HEK293 (cell line): ENCODE data around the gene ERCC1.

Source experiments
- IKZF3 ChIP-seq: fragments of 450-650 bp; IDR thresholded peaks from 2 replicates; pipeline ENCODE4 v1.5.0; 2018; ENCODE audit warnings: missing biosample characterization, mild to moderate bottlenecking, missing genetic modification characterization, moderate library complexity
- OSR2 ChIP-seq: fragments of 450-650 bp; formaldehyde crosslinking; IDR thresholded peaks from 2 replicates; pipeline ENCODE4 v1.5.1; 2016; ENCODE audit warnings: missing biosample characterization, missing genetic modification characterization
- ZBTB17 ChIP-seq: fragments of 450-650 bp; formaldehyde crosslinking; IDR thresholded peaks from 2 replicates; pipeline ENCODE4 v1.5.1; 2016; ENCODE audit warnings: missing biosample characterization, missing genetic modification characterization
- ZFP41 ChIP-seq: fragments of 450-650 bp; formaldehyde crosslinking; IDR thresholded peaks from 2 replicates; pipeline ENCODE4 v1.5.1; 2016; ENCODE audit warnings: missing biosample characterization, missing genetic modification characterization, borderline replicate concordance
- ZNF10 ChIP-seq: fragments of 450-650 bp; formaldehyde crosslinking; IDR thresholded peaks from 2 replicates; pipeline ENCODE4 v1.5.1; 2017; ENCODE audit warnings: missing biosample characterization, missing genetic modification characterization
- ZNF211 ChIP-seq: fragments of 450-650 bp; formaldehyde crosslinking; IDR thresholded peaks from 2 replicates; pipeline ENCODE4 v1.5.1; 2016; ENCODE audit warnings: low read depth, missing biosample characterization, missing genetic modification characterization
- ZNF223 ChIP-seq: fragments of 450-650 bp; formaldehyde crosslinking; IDR thresholded peaks from 2 replicates; pipeline ENCODE4 v1.5.1; 2016; ENCODE audit warnings: missing biosample characterization, missing genetic modification characterization
- ZNF311 ChIP-seq: fragments of 450-650 bp; formaldehyde crosslinking; IDR thresholded peaks from 2 replicates; pipeline ENCODE4 v1.5.1; 2017; ENCODE audit warnings: missing biosample characterization, missing genetic modification characterization, borderline replicate concordance
- ZNF335 ChIP-seq: fragments of 450-650 bp; formaldehyde crosslinking; conservative IDR thresholded peaks from 2 replicates; pipeline ENCODE4 v1.5.1; 2016; ENCODE audit warnings: missing biosample characterization, missing genetic modification characterization
- ZNF350 ChIP-seq: fragments of 450-650 bp; formaldehyde crosslinking; IDR thresholded peaks from 2 replicates; pipeline ENCODE4 v1.5.0; 2017; ENCODE audit warnings: missing biosample characterization, mild to moderate bottlenecking, missing genetic modification characterization
- ZNF423 ChIP-seq: fragments of 450-650 bp; formaldehyde crosslinking; IDR thresholded peaks from 2 replicates; pipeline ENCODE4 v1.5.1; 2016; ENCODE audit warnings: missing biosample characterization, missing genetic modification characterization
- ZNF433 ChIP-seq: fragments of 450-650 bp; formaldehyde crosslinking; IDR thresholded peaks from 2 replicates; pipeline ENCODE4 v1.5.1; 2016; ENCODE audit warnings: missing biosample characterization, missing genetic modification characterization, low read depth
- ZNF521 ChIP-seq: fragments of 450-650 bp; formaldehyde crosslinking; IDR thresholded peaks from 2 replicates; pipeline ENCODE4 v1.5.1; 2017; ENCODE audit warnings: missing biosample characterization, mild to moderate bottlenecking, missing genetic modification characterization
- ZNF530 ChIP-seq: fragments of 450-650 bp; formaldehyde crosslinking; IDR thresholded peaks from 2 replicates; pipeline ENCODE4 v1.5.1; 2016; ENCODE audit warnings: low read depth, missing biosample characterization, missing genetic modification characterization
- ZNF768 ChIP-seq: fragments of 450-650 bp; formaldehyde crosslinking; IDR thresholded peaks from 2 replicates; pipeline ENCODE4 v1.5.1; 2018; ENCODE audit warnings: missing biosample characterization, mild to moderate bottlenecking, missing genetic modification characterization
- ZNF830 ChIP-seq: fragments of 450-650 bp; IDR thresholded peaks from 2 replicates; pipeline ENCODE4 v1.5.0; 2018; ENCODE audit warnings: missing biosample characterization, missing genetic modification characterization, low read depth, mild to moderate bottlenecking, moderate library complexity
- ZSCAN23 ChIP-seq: fragments of 450-650 bp; formaldehyde crosslinking; IDR thresholded peaks from 2 replicates; pipeline ENCODE4 v1.5.1; 2016; ENCODE audit warnings: missing biosample characterization, missing genetic modification characterization
- TF ChIP-seq, protein P1 (sequence below): fragments of 450-650 bp; formaldehyde crosslinking; optimal IDR thresholded peaks from 2 replicates; pipeline ENCODE3; 2016; ENCODE audit warnings: missing biosample characterization, mild to moderate bottlenecking, missing genetic modification characterization
- TF ChIP-seq, protein P2 (sequence below): fragments of 450-650 bp; formaldehyde crosslinking; conservative IDR thresholded peaks from 2 replicates; pipeline ENCODE4 v1.5.1; 2016; ENCODE audit warnings: low read depth, missing biosample characterization, missing genetic modification characterization
- TF ChIP-seq, protein P3 (sequence below): fragments of 450-650 bp; formaldehyde crosslinking; IDR thresholded peaks from 2 replicates; pipeline ENCODE4 v1.5.1; 2016; ENCODE audit warnings: missing biosample characterization, missing genetic modification characterization
- TF ChIP-seq, protein P4 (sequence below): IDR thresholded peaks from 2 replicates; pipeline ENCODE4 v1.6.1; 2011; ENCODE audit warnings: mild to moderate bottlenecking, low read depth, low read length, borderline replicate concordance
- TF ChIP-seq, protein P5 (sequence below): fragments of 450-650 bp; formaldehyde crosslinking; IDR thresholded peaks from 2 replicates; pipeline ENCODE4 v1.5.1; 2016; ENCODE audit warnings: missing biosample characterization, missing genetic modification characterization

ERCC1 gene

DNA sequence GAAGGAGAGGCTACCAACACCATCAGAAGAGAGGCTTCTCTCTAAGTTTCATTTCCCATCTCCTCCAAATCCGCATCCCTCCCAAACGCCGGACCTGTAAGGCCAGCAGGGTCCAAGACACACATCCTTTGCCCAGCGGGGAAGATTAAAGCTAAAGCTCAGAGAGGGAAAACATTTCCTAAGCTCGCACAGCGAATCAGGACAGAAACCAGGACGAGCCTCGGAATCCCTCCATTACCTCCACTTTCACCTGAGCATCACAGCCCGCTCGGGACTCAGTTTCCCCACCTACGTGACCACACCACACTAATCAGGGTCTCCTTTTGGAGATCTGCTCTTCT lies 43.4 kb upstream of the ERCC1 start (continued):
- TF ChIP-seq OSR2 (tag by site-specific recombination) (no peak), ZNF521 (no peak), ZNF423 (tag by site-specific recombination) (no peak), ZNF350 (tag by site-specific recombination) (no peak), ZNF223 (tag by site-specific recombination) (no peak), ZNF830 (tag by site-specific recombination) (no peak), ZBTB17 (tag by site-specific recombination) (peak; percentile 23; the same call in 1 of the 2 replicates), IKZF3 (tag by site-specific recombination) (no peak), ZNF335 (tag by site-specific recombination) (peak; percentile 85), ZFP41 (no peak), ZNF311 (tag by site-specific recombination) (no peak), ZNF530 (tag by site-specific recombination) (no peak), ZNF768 (tag by site-specific recombination) (no peak; the same call in 1 of the 2 replicates), ZNF433 (no peak), ZNF211 (tag by site-specific recombination) (no peak), ZSCAN23 (tag by site-specific recombination) (no peak), ZNF10 (tag by site-specific recombination) (peak; percentile 80)
- TF ChIP-seq, protein P1, sequence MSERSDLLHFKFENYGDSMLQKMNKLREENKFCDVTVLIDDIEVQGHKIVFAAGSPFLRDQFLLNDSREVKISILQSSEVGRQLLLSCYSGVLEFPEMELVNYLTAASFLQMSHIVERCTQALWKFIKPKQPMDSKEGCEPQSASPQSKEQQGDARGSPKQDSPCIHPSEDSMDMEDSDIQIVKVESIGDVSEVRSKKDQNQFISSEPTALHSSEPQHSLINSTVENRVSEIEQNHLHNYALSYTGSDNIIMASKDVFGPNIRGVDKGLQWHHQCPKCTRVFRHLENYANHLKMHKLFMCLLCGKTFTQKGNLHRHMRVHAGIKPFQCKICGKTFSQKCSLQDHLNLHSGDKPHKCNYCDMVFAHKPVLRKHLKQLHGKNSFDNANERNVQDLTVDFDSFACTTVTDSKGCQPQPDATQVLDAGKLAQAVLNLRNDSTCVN (tag by site-specific recombination), result no peak
- TF ChIP-seq, protein P2, sequence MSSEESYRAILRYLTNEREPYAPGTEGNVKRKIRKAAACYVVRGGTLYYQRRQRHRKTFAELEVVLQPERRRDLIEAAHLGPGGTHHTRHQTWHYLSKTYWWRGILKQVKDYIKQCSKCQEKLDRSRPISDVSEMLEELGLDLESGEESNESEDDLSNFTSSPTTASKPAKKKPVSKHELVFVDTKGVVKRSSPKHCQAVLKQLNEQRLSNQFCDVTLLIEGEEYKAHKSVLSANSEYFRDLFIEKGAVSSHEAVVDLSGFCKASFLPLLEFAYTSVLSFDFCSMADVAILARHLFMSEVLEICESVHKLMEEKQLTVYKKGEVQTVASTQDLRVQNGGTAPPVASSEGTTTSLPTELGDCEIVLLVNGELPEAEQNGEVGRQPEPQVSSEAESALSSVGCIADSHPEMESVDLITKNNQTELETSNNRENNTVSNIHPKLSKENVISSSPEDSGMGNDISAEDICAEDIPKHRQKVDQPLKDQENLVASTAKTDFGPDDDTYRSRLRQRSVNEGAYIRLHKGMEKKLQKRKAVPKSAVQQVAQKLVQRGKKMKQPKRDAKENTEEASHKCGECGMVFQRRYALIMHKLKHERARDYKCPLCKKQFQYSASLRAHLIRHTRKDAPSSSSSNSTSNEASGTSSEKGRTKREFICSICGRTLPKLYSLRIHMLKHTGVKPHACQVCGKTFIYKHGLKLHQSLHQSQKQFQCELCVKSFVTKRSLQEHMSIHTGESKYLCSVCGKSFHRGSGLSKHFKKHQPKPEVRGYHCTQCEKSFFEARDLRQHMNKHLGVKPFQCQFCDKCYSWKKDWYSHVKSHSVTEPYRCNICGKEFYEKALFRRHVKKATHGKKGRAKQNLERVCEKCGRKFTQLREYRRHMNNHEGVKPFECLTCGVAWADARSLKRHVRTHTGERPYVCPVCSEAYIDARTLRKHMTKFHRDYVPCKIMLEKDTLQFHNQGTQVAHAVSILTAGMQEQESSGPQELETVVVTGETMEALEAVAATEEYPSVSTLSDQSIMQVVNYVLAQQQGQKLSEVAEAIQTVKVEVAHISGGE, result peak; percentile 41; the same call in 1 of the 2 replicates
- TF ChIP-seq, protein P3, sequence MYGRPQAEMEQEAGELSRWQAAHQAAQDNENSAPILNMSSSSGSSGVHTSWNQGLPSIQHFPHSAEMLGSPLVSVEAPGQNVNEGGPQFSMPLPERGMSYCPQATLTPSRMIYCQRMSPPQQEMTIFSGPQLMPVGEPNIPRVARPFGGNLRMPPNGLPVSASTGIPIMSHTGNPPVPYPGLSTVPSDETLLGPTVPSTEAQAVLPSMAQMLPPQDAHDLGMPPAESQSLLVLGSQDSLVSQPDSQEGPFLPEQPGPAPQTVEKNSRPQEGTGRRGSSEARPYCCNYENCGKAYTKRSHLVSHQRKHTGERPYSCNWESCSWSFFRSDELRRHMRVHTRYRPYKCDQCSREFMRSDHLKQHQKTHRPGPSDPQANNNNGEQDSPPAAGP (tag by site-specific recombination), result no peak
- TF ChIP-seq, protein P4, sequence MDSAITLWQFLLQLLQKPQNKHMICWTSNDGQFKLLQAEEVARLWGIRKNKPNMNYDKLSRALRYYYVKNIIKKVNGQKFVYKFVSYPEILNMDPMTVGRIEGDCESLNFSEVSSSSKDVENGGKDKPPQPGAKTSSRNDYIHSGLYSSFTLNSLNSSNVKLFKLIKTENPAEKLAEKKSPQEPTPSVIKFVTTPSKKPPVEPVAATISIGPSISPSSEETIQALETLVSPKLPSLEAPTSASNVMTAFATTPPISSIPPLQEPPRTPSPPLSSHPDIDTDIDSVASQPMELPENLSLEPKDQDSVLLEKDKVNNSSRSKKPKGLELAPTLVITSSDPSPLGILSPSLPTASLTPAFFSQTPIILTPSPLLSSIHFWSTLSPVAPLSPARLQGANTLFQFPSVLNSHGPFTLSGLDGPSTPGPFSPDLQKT, result no peak
- TF ChIP-seq, protein P5, sequence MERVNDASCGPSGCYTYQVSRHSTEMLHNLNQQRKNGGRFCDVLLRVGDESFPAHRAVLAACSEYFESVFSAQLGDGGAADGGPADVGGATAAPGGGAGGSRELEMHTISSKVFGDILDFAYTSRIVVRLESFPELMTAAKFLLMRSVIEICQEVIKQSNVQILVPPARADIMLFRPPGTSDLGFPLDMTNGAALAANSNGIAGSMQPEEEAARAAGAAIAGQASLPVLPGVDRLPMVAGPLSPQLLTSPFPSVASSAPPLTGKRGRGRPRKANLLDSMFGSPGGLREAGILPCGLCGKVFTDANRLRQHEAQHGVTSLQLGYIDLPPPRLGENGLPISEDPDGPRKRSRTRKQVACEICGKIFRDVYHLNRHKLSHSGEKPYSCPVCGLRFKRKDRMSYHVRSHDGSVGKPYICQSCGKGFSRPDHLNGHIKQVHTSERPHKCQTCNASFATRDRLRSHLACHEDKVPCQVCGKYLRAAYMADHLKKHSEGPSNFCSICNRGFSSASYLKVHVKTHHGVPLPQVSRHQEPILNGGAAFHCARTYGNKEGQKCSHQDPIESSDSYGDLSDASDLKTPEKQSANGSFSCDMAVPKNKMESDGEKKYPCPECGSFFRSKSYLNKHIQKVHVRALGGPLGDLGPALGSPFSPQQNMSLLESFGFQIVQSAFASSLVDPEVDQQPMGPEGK (tag by site-specific recombination), result no peak
